ENCODE data around the gene EEFSEC. TPM values are rescaled to one million over a fixed set of nuclear protein-coding genes. Genes with fewer than 3 reads are reported as not detected.

Gene EEFSEC
- total RNA-seq, 1 experiment from 2014 or later: 9.5 TPM

GRCh38 chr3:128222796-128223385 lies 69.6 kb downstream of the EEFSEC start:
- H3K4me3 Mint-ChIP-seq: no peak overlapping the region
- Histone ChIP-seq H4K91ac (ENCODE audit: insufficient read length, low read depth, low read length) (no peak overlapping the region), H2BK15ac (ENCODE audit: low read depth, low read length) (no peak overlapping the region), H2BK5ac (ENCODE audit: insufficient read length, low read length) (no peak overlapping the region), H2BK12ac (ENCODE audit: insufficient read length, low read depth, low read length) (no peak overlapping the region), H4K20me1 (ENCODE audit: control insufficient read depth, insufficient read depth, insufficient read length) (peaks cover 4% of the 10 kb centered on the region), H3K23me2 (ENCODE audit: insufficient read length, low read depth, low read length, poor library complexity, severe bottlenecking) (no peaks in the 10 kb centered on the region), H4K8ac (replicated peaks; ENCODE audit: insufficient read length, low read depth, low read length) (no peak overlapping the region), H3K4me2 (ENCODE audit: insufficient read depth, insufficient read length, low read length) (no peak overlapping the region), H3K4ac (ENCODE audit: low read depth, low read length) (no peak overlapping the region), H3T11ph (ENCODE audit: low read length) (no peak overlapping the region), H3K14ac (ENCODE audit: insufficient read depth, low read length) (no peak overlapping the region), H2AFZ (ENCODE audit: low read length) (no peak overlapping the region), H3K18ac (ENCODE audit: insufficient read length, low read depth, low read length) (no peak overlapping the region), H3K9me3 (ENCODE audit: control insufficient read depth, low read depth, low read length) (peaks cover 13% of the 10 kb centered on the region), H3K79me2 (ENCODE audit: insufficient read depth, low read length) (no peaks in the 10 kb centered on the region), H3K4me1 (ENCODE audit: insufficient read depth, low read length) (0 out of 2 replicates have a peak, but pooled peaks cover 3% of the 10 kb centered on the region), H3K27me3 (ENCODE audit: insufficient read depth, low read length) (no peaks in the 10 kb centered on the region), H3K79me1 (ENCODE audit: insufficient read depth, low read depth, low read length, poor library complexity, severe bottlenecking) (no peaks in the 10 kb centered on the region), H3K9ac (ENCODE audit: extremely low read depth, insufficient read length, low read length) (no peak overlapping the region), H3K27ac (ENCODE audit: insufficient read length, low read depth, low read length) (no peak overlapping the region), H2AK5ac (ENCODE audit: insufficient read length, low read length) (no peak overlapping the region), H2BK120ac (ENCODE audit: low read depth, low read length, poor library complexity, severe bottlenecking) (no peak overlapping the region), H4K5ac (ENCODE audit: insufficient read length, low read depth, low read length) (no peak overlapping the region), H3K56ac (ENCODE audit: insufficient read length, low read depth, low read length) (no peak overlapping the region), H3K23ac (ENCODE audit: insufficient read length, low read depth, low read length) (no peak overlapping the region), H2BK20ac (ENCODE audit: low read depth, low read length, poor library complexity, severe bottlenecking) (no peak overlapping the region)
- H3K27ac Mint-ChIP-seq: no peak overlapping the region
- H3K4me1 Mint-ChIP-seq: peaks cover 15 to 17% of the 10 kb centered on the region in 2 experiments
- H3K36me3 Mint-ChIP-seq (ENCODE audit: insufficient read depth in 1 of 3, low read depth in 3 of 3): peaks cover 12 to 25% (median 16%) of the 10 kb centered on the region in 3 experiments
- DNase-seq: no peak
- H3K9me3 Mint-ChIP-seq: peaks cover 25 to 29% of the 10 kb centered on the region in 2 experiments
- TF ChIP-seq CTCF (conservative IDR thresholded peaks at IDR 0.05): no peak
- H3K27me3 Mint-ChIP-seq (ENCODE audit: low read depth): peaks cover 4% of the 10 kb centered on the region
